NCI-H226 (cell line): Measurements from ENCODE around the gene CMPK1.

ENCODE experiments used
- DNase-seq: peaks from one replicate; pipeline ENCODE4 v3.0.0-alpha.2; 2015

Gene CMPK1

GRCh38 chr1:47396671-47397196, 63.1 kb downstream of the CMPK1 start:
- no peak for DNase-seq

DNA sequence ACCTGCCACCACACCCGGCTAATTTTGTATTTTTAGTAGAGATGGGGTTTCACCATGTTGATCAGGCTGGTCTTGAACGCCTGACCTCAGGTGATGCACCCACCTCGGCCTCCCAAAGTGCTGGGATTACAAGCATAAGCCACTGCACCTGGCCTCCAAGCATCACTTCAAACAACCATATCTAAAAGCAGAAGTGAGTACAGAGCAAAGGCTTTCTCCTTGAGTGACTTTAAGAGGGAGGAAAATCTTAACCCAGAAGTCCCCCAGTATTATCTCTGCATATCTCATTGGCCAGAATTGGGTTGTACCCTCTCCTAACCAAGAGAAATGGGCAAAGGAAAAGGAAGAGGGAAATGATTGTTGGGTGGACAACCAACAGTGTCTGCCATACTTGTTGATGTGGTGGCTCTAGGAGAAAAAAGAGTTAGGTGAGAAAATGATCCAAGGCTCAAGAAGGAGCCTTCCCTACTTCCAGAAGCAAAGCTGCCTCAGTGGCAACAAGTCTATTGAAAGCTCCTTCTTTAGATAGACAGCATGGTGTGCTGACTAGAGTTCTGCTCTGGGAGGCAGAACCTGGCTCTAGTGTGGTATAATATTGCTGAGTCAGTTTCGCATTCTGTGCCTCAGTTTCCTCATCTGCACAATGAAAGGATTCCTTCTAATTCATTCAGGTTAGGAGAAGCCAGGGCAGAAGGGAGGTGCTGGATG, 65.7 kb downstream of the CMPK1 start:
- DNase-seq = no peak

DNA sequence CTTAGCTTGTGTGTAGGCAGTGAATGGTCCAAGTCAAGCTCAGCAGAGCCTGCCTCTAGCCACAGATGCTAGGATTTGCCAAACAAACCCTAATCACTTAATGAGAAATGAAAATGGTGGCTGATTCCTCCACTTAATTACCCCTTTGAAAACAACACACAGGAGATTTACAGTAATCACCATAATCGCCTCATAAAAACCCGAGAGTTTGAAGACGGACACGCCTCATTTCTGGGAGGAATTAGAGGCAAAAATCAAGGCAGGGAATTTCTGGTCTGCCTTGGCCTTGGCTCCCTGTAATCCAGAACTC, 66.2 kb downstream of the CMPK1 start:
- no peak for DNase-seq

DNA sequence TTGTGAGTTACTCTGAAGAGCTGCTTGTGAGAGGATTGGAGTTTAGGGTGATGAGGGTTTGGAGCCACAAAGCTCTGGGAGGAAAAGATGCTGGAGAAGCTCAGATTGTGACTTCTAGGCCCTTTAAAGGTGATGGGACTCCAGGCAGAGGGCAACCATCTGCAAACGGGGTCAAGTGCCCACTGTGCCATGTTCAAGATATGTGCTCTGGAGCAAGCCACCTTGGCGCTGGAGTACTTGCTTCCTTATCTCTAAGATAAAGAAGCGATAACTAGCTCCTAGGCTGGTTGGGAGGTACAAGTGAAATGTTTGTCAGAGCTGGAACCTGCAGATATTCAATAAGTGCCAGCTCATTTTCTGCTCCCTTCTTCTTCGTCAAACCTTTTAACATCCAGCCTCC, 68.2 kb downstream of the CMPK1 start:
- DNase-seq = no peak

- no peak for DNase-seq
Measured at GRCh38 chr1:47402591-47402990, 69.0 kb downstream of the CMPK1 start.

- no peak for DNase-seq
Measured at GRCh38 chr1:47403321-47403910, 69.8 kb downstream of the CMPK1 start.

DNA sequence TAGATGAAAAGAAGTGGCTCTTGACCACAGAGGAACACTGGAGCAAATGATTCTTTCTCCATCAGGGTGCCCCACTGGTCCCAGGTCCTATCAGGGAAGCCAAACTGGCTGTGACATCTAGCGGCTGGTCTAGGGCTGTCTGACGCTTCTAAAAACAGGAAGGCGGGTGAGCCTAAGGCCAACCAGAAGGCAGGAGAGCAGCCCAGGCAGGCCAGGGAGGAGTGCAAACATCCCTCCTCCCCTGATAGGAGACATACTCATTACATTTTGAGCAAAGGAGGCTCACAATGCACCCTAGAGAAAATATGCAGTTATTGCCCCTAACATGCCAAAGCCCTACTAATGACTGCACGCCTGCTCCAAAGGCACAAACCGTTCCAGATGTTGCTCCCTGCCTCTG, 72.1 kb downstream of the CMPK1 start:
- no peak for DNase-seq

DNA sequence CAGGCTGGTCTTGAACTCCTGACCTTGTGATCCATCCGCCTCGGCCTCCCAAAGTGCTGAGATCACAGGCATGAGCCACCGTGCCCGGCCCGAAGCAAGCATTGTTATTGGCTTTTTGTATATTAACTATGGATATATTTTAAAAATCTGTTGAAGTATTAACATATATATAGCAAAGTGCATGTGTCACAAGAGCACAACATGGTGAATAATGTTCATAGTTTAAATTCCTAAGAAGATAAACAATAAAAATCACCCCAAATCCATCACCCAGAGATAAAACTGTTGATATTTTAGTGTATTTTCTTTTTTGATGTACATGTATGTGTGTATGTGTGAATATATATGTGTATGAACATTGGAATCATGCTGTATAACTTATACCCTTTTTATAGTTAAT, 73.4 kb downstream of the CMPK1 start:
- no peak for DNase-seq

GRCh38 chr1:47407481-47407880, 73.9 kb downstream of the CMPK1 start:
- peak; percentile 74 for DNase-seq

DNA sequence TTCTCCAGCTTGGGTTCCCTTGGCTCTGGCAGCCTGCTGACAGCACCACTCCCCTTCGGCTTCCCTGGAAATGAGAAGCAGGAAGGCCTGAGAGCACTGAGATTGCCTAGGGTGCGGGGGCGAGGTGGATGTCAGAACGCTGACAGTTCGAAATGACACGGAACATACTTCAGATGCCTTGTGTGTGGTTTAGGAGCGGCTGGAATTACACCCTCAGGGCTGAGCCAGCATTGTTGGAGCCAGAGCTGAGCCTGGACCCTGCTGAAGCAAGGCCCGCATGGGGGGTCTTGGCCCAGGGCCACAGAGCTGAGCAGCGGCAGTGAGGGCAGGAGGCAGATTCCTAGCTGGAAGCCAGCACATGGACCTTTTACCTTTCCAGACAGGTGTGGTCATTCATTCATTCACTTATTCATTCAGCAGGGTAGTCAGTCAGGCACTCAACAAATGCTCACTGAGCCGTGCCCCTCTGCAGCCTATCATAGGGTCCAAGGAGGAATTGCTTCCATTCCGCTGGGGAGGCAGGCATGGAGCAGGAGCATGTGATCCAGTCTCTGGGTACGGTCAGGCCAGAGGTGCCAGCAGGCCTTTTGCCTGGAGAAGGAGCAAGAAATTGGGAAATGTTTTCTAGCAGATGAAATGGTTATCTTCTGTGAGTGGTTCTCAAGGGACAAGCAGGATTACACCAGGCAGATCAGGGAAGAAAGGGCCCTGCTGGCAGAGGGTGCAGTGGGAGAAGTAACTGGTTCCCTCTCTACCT, 75.9 kb downstream of the CMPK1 start:
- DNase-seq = peak; percentile 98

- DNase-seq = peak; percentile 26
Measured at GRCh38 chr1:47410068-47410455, 76.5 kb downstream of the CMPK1 start.

GRCh38 chr1:47411436-47411835, 77.8 kb downstream of the CMPK1 start:
- DNase-seq = peak; percentile 52

GRCh38 chr1:47412437-47412836, 78.8 kb downstream of the CMPK1 start:
- DNase-seq = no peak

- DNase-seq = no peak
Measured at GRCh38 chr1:47415728-47416318, 82.2 kb downstream of the CMPK1 start, which contains the start of gene FOXE3. Gene FOXE3, plus strand, starts transcription at chr1:47416285. Its CDS starts 31 bp downstream, at chr1:47416316.

GRCh38 chr1:47416319-47417169, 83.0 kb downstream of the CMPK1 start:
- DNase-seq = no peak

GRCh38 chr1:47417170-47418044, 83.8 kb downstream of the CMPK1 start:
- no peak for DNase-seq

DNA sequence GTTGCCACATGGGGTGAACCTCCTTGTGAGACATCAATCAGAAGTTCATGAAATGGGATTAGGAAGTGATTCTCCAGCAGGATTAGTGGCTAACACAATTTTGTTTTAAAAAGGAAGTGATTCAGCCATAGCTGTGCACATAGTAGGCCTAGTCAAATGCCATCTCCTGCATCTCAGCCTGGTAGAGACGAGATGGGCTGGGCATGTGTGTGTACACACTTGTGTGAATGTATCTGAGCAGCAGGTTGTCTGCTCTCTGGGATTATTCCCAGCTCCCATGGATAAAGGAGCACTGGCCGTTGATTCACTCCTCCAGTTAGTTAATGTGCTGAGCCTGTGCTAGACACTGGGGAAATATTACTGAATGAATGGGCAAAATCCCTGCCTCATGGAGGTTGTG, 84.5 kb downstream of the CMPK1 start:
- DNase-seq = no peak

GRCh38 chr1:47418681-47419325, 85.2 kb downstream of the CMPK1 start:
- peak; percentile 18 for DNase-seq

GRCh38 chr1:47420547-47420946, 87.0 kb downstream of the CMPK1 start:
- DNase-seq = no peak

- no peak for DNase-seq
Measured at GRCh38 chr1:47423872-47424271, 90.3 kb downstream of the CMPK1 start.
